Stimulated activated CD4-positive, alpha-beta T cell treated with anti-CD3 and anti-CD28 coated beads, Interleukin-2, amount 100 ng/mL, for 48 hours (primary cell): Measurements from ENCODE around the gene EPHA10.
A peak's percentile ranks its signal among the peaks of the same experiment; 100 is the strongest.
"Not testable (repeated sequence)": the region's sequence is repeated elsewhere in the genome, so short reads cannot be mapped to it uniquely, and the experiment has no call there.

Experiments used
- DNase-seq, 2 donors: peaks; one replicate each; pipeline ENCODE4 v3.0.0-alpha.2; 2020

Gene EPHA10

GRCh38 chr1:37764888-37765441, at the start of gene EPHA10:
Gene EPHA10 (minus strand): TSS chr1:37765120. CDS start chr1:37765066, 54 bp downstream.
- no peak for DNase-seq

GRCh38 chr1:37814252-37814651, 49.3 kb upstream of the EPHA10 start:
- no peak for DNase-seq

GRCh38 chr1:37813529-37814145, 48.7 kb upstream of the EPHA10 start:
- DNase-seq, result no peak

- DNase-seq, result peak; percentile 61 to 63
Observed at GRCh38 chr1:37811027-37811655, 46.2 kb upstream of the EPHA10 start.

GRCh38 chr1:37809942-37810341, 45.0 kb upstream of the EPHA10 start:
- no peak for DNase-seq

- peak in 1 of 2 donors; percentile 35 for DNase-seq
Observed at GRCh38 chr1:37808369-37809319, 43.7 kb upstream of the EPHA10 start.

- peak; percentile 90 for DNase-seq
Observed at GRCh38 chr1:37807555-37808368, 42.8 kb upstream of the EPHA10 start, which contains the start of the genes C1orf122 and YRDC. Gene C1orf122 (plus strand): TSS chr1:37807790. CDS start chr1:37808405, 615 bp downstream. Gene YRDC (minus strand): TSS chr1:37808208. CDS start chr1:37808180, 28 bp downstream.

- no peak for DNase-seq
Observed at GRCh38 chr1:37807220-37807554, 42.3 kb upstream of the EPHA10 start.

GRCh38 chr1:37802439-37802838, 37.5 kb upstream of the EPHA10 start:
- DNase-seq, result no peak

GRCh38 chr1:37797750-37798345, 32.9 kb upstream of the EPHA10 start:
- no peak for DNase-seq

- DNase-seq, result peak; percentile 41 to 58
Observed at GRCh38 chr1:37795340-37796125, 30.6 kb upstream of the EPHA10 start.

GRCh38 chr1:37794372-37795339, 29.7 kb upstream of the EPHA10 start:
- DNase-seq, result no peak

- peak; percentile 9 to 39 for DNase-seq
Observed at GRCh38 chr1:37793773-37794371, 29.0 kb upstream of the EPHA10 start, which contains the start of gene MANEAL. Gene MANEAL (plus strand): TSS chr1:37793847. CDS start chr1:37794183, 336 bp downstream.

GRCh38 chr1:37792943-37793686, 28.2 kb upstream of the EPHA10 start:
- DNase-seq, result no peak

- DNase-seq, result no peak
Observed at GRCh38 chr1:37782491-37782890, 17.6 kb upstream of the EPHA10 start.

- no peak for DNase-seq
Observed at GRCh38 chr1:37778654-37779053, 13.7 kb upstream of the EPHA10 start.

- no peak for DNase-seq
Observed at GRCh38 chr1:37776946-37777516, 12.1 kb upstream of the EPHA10 start.

- DNase-seq, result not testable (repeated sequence)
Observed at GRCh38 chr1:37771440-37771839, 6.5 kb upstream of the EPHA10 start.
